GM20000 (cell line): Measurements from ENCODE around the gene SEPTIN3.

Source experiments
- DNase-seq: peaks from one replicate; pipeline ENCODE4 v3.0.0; 2012; ENCODE audit warnings: low spot score
- TF ChIP-seq, protein P1 (sequence below): IDR thresholded peaks from 2 replicates; pipeline ENCODE4 v1.5.1; 2012; ENCODE audit warnings: mild to moderate bottlenecking, control low read depth; ENCODE audit errors: extremely low read depth, missing control alignments

SEPTIN3 gene

DNA sequence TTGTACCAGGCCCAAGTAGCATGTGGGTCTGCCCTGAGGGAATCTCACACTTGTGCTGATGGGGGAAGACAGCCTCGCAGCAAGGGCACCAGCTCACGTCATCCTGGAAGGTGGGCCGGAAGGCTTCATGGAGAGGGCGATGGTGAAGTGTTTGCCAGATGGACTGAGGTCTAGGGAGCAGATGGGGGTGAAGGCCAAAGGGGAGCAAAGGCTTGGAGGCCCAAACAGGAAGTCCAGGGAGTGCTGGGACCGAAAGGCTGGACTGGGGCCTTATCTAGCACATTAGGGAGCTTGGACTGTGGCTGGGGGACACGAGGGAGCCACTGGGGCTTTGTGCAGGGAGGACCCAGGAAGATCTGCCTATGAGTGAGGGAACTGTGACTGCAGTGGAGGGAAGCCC lies 41.4 kb upstream of the SEPTIN3 start:
- DNase-seq: no peak
- TF ChIP-seq, protein P1, sequence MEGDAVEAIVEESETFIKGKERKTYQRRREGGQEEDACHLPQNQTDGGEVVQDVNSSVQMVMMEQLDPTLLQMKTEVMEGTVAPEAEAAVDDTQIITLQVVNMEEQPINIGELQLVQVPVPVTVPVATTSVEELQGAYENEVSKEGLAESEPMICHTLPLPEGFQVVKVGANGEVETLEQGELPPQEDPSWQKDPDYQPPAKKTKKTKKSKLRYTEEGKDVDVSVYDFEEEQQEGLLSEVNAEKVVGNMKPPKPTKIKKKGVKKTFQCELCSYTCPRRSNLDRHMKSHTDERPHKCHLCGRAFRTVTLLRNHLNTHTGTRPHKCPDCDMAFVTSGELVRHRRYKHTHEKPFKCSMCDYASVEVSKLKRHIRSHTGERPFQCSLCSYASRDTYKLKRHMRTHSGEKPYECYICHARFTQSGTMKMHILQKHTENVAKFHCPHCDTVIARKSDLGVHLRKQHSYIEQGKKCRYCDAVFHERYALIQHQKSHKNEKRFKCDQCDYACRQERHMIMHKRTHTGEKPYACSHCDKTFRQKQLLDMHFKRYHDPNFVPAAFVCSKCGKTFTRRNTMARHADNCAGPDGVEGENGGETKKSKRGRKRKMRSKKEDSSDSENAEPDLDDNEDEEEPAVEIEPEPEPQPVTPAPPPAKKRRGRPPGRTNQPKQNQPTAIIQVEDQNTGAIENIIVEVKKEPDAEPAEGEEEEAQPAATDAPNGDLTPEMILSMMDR: no peak

DNA sequence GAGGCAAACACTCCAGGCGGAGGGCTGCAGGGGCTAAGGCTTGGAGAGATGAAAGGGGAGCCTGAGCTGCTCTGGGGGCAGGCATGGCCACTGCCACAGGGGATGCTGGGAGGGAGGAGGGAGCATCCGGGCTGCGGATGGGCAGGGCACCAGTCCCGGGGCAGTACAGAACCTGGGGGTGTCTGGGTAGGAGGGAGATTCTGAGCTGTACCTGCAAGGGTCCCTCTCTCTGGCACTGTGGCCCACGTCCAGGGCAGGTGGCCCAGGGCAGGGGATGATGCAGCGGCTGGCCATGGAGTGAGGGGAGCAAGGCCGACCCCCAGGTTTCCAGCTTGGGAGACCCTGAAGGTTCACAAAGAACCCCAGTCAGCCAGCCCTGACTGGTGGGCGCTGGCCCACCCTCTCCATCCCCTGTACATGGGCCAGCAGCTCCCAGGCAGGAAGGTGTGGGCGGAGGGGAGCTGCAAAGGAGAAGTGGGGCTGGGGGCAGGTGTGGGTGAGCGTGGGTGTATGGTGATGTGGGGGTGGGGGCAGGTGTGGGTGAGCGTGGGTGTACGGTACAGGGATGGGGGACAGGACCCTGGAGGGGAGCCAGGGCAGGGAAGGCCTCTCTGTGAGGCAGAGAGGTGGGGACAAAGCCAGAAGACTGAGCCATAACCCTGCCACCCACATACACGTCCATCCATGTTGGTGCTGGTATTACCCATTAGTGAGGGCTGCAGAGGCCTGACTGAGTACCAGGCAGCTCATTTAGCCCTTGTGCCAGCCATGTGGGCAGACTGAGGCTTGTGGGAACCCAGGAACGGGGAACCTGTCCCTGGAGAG lies 40.4 kb upstream of the SEPTIN3 start:
- TF ChIP-seq, protein P1: no peak
- DNase-seq: no peak

DNA sequence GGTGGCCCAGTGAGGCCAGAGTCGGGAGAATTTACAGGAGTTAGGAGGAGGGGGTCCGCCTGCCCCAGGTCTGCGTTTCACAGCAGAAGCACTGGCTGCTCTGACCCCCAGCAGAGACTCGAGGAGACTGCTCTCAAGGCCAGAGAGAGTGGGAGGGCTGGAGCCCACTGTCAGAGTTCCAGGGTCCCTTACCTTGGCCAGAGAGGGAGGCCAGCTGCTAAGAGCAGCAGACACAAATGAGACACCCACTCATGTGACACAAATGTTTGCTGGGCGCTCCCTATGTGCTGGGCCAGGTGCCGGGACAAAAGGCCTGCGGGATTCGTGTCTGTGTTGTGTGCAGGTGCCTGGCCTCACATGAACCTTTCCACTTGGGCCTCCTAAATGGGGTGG lies 39.8 kb upstream of the SEPTIN3 start:
- no peak for DNase-seq
- TF ChIP-seq, protein P1: no peak

DNA sequence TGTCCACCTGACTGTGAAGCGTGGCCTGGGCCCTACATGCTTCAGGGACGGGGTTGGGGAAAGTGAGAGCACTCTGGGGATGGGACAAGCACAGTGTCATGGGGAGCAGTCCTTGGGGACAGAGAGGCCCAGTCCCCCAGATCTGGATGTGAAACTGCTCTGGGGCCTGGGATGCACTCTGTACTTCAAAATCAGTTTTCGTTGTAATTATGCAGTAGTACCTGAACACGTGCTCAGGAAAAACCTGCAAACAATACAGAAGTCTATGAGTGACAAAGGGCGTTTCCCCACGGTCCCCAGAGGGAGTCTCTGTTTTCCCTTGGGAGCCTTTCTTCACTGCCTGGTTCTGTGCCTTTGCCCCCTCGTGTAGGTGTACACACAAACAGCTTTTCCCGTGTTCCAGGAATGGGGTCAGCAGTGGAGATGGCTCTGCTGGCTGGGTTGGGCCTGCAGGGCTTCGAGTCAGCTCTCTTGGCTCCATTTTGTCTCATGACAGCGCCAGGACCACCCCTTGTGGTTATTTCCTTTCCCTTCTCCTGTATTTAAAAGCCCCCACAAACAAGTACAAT lies 37.5 kb upstream of the SEPTIN3 start:
- DNase-seq: no peak
- TF ChIP-seq, protein P1: no peak

DNA sequence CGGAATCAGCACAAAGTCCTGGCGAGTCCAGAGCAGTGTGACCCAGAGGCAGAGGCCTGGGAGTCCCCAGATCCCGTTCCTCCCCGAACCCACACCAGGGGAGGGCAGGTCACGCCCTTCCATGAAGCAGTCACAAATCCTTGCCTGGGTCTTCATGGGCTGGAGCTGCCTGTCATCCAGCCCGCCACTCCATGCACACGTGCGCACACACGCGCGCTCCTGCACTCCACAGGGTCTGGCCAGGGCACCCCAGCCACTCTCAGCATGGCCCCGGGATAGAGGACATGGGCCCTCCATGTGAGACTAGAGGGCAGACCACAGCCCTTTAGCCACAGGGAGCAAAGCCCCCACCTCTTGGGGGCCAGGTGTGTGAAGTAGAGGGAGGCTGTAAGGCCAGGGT lies 36.9 kb upstream of the SEPTIN3 start:
- DNase-seq: no peak
- TF ChIP-seq, protein P1: no peak

DNA sequence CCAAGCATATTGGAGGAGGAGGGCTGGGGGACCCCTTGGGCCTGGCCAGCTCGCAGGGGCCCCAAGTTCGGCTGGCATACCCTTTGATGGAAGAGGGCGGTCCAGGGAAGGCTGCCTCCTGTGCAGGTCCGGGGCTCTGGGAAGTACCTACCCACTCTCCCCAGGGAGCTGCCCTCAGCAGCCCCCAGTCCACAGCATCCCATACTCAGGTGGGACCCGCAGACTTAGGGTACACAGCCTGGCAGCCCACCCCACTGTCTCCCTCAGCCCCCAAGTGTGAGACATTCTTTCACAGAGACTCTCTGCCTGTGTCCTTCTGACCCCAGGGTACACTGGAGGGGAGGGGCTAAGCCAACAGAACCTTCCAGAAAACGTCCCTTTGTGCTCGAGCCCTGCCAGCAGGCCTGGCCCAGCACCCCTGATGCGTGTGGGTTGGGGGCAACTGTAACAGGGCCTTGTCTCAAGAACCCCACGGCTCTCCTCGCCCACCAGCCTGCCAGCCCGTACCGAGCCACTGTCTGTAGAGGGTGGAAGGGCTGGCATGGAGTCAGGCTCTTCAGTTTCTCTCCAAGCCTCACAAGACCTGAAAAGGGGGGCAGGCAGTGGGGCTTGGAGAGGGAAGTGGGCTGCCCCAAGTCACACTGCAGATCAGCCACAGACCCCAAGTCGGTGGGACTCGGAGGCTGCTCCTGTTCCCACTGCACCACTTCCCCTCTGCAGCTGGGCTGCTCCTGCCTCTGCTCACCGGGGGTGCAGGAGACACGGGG lies 35.6 kb upstream of the SEPTIN3 start:
- TF ChIP-seq, protein P1: no peak

More for the DNA sequence above, 35.6 kb upstream of the SEPTIN3 start:
- no peak for DNase-seq
